Adipocyte (in vitro differentiated cells): ENCODE measurements around the gene VPS26A.

Experiments used
- DNase-seq: peaks from one replicate; pipeline ENCODE4 v3.0.0-alpha.2; 2015; ENCODE audit warnings: low read depth
- H3K27me3 ChIP-seq: replicated peaks from 2 replicates; pipeline ENCODE4 v1.7.0; 2013; ENCODE audit warnings: mild to moderate bottlenecking, low read length, moderate library complexity; ENCODE audit not compliant: control insufficient read depth, insufficient read depth
- H3K36me3 ChIP-seq: 2 replicates; pipeline ENCODE4 v1.7.0; 2013; ENCODE audit warnings: low read length, mild to moderate bottlenecking, moderate library complexity; ENCODE audit not compliant: control insufficient read depth, insufficient read depth, severe bottlenecking
- H3K4me1 ChIP-seq: 2 replicates; pipeline ENCODE4 v1.7.0; 2013; ENCODE audit warnings: mild to moderate bottlenecking, low read length, moderate library complexity; ENCODE audit not compliant: control insufficient read depth, insufficient read depth
- H3K4me3 ChIP-seq: 2 replicates; pipeline ENCODE4 v1.7.0; 2013; ENCODE audit warnings: mild to moderate bottlenecking, low read length, moderate library complexity
- H3K9ac ChIP-seq: 2 replicates; pipeline ENCODE4 v1.7.0; 2013; ENCODE audit warnings: mild to moderate bottlenecking, low read length, moderate library complexity
- H3K9me3 ChIP-seq: 2 replicates; pipeline ENCODE4 v1.7.0; 2013; ENCODE audit warnings: mild to moderate bottlenecking, low read length, moderate library complexity; ENCODE audit not compliant: control insufficient read depth

The VPS26A gene

DNA sequence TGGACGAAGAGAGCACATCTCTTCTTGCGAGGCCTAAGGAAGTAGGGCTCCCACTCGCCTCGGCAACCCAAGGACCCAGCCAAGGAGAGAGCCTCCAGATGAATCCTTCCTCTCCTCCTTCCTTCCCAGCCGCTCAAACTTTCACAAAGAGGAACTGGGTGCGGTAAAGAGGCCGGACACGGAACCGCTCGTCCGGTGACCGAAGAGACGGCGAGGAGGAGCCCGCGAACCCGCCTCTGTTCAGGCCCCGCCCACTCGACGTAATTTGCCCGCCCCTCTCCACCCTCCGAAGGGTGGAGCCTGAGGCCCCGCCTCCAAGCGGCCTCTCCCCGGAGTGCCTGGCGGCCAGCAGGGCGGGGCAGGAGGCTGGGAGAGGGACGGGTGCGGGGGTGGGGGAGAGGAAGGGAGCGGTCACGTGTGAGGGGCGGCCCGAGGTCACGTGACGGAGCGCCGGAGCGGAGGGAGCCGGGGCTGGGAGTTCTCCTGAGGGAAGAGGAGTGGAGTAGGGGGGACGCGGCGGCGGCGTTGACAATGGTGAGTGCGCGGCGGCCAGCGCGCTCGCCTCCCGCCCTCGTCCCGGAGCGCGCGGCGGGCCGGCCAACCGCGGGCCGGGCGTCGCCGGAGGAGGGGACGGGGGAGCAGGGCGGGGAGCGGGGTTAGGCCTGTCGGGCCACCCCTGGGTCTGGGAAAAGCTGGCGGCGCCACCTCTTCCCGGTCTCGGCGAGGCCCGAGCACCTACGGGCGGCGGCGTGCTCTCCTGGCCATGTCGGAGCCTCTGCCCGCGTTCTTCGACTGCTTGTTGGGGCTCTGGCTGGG, at the start of gene VPS26A:
Gene VPS26A (plus strand): TSS at position 432 of the 816 bp plus-strand sequence. CDS start 100 bp downstream, at position 532.
- no peaks in the 10 kb centered on the region for H3K9me3 ChIP-seq
- peak; percentile 100 for DNase-seq
- no peaks in the 10 kb centered on the region for H3K36me3 ChIP-seq
- H3K9ac ChIP-seq, result peak within 1 kb of the TSS; percentile 97
- H3K27me3 ChIP-seq, result no peaks in the 10 kb centered on the region
- H3K4me3 ChIP-seq, result peak within 1 kb of the TSS; percentile 98
- H3K4me1 ChIP-seq, result peaks cover 28% of the 10 kb centered on the region

DNA sequence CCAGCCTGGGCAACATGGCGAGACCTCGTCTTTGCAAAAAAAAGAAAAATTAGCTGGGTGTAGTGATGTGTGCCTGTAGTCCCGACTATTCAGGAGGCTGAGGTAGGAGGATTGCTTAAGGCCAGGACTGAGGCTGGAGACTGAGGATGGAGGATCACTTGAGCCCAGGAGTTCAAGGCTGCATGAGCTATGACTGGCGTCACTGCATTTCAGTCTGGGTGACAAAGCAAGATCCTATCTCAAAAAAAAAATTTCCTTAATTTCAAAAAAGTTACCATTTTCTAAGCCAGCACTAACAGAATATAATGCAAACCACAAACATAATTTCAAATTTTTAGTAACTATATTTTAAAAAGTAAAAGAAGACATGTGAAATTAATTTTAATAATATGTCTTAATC, 49.4 kb upstream of the VPS26A start:
- peaks cover 5% of the 10 kb centered on the region for H3K4me1 ChIP-seq
- no peak overlapping the region for H3K4me3 ChIP-seq
- H3K27me3 ChIP-seq, result no peaks in the 10 kb centered on the region
- no peaks in the 10 kb centered on the region for H3K9me3 ChIP-seq
- H3K36me3 ChIP-seq, result no peaks in the 10 kb centered on the region
- H3K9ac ChIP-seq, result no peak overlapping the region
- DNase-seq, result no peak

DNA sequence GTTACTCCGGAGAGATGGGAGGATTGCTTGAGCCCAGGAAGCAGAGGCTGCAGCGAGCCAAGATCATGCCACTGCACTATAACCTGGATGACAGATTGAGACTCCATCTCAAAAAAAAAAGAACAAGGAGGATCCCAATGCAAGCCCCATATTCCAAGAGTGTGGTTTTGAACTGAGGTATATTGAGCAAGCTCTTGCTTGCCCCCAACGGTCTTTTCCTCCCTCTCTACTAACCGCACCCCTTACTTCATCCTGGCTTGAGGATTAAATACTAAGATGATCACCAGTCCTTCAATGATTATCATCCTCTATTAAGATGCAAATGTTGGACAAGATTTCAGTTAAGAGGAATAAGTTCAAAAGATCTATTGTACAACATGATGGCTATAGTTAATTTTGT, 48.5 kb upstream of the VPS26A start:
- no peak for DNase-seq
- H3K4me3 ChIP-seq, result no peak overlapping the region
- no peaks in the 10 kb centered on the region for H3K4me1 ChIP-seq
- H3K9ac ChIP-seq, result no peak overlapping the region
- H3K9me3 ChIP-seq, result no peaks in the 10 kb centered on the region
- H3K36me3 ChIP-seq, result no peaks in the 10 kb centered on the region
- no peaks in the 10 kb centered on the region for H3K27me3 ChIP-seq

DNA sequence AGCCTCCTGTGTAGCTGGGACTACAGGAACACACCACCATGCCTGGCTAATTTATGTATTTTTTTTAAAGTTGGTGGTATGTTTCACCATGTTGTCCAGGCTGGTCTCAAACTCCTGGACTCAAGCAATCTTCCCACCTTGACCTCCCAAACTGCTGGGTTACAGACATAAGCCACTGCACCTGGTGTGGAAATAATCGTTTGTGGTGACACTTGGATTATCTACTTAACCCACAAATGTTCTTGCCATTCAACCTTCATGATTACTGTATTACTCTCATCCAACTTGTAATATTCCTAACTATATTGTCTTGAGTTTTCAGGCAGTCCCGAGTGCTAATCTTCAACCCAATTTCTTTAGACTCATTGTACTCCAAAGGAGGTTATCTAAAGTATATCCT, 45.7 kb upstream of the VPS26A start:
- DNase-seq, result no peak

DNA sequence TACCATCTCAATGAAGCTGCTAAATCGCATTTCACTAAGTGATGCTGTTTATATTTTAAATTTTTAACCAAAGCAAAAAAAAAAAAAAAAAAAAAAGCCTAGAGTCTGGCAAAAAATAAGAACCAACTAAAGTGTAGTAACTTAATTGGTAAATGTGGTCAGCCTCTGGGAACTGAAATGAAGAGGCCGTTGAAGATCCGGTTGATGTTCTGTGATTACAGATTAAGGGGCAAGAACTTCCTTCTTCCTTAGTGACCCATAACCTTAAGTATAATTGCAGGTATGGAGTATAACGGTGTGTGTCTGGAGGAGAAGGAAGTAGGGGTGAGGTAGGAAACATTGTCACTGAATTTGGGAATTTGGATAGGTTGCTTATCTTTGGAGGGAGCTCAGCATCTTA, 43.8 kb upstream of the VPS26A start:
- no peak for DNase-seq
- H3K4me1 ChIP-seq, result no peaks in the 10 kb centered on the region
- H3K27me3 ChIP-seq, result no peaks in the 10 kb centered on the region
- H3K4me3 ChIP-seq, result no peak overlapping the region
- no peak overlapping the region for H3K9ac ChIP-seq
- no peaks in the 10 kb centered on the region for H3K9me3 ChIP-seq
- H3K36me3 ChIP-seq, result no peaks in the 10 kb centered on the region

More for the DNA sequence above, 45.7 kb upstream of the VPS26A start:
- Histone ChIP-seq H3K4me3 (no peak overlapping the region), H3K27me3 (no peaks in the 10 kb centered on the region), H3K36me3 (no peaks in the 10 kb centered on the region), H3K4me1 (no peaks in the 10 kb centered on the region), H3K9ac (no peak overlapping the region), H3K9me3 (no peaks in the 10 kb centered on the region)

DNA sequence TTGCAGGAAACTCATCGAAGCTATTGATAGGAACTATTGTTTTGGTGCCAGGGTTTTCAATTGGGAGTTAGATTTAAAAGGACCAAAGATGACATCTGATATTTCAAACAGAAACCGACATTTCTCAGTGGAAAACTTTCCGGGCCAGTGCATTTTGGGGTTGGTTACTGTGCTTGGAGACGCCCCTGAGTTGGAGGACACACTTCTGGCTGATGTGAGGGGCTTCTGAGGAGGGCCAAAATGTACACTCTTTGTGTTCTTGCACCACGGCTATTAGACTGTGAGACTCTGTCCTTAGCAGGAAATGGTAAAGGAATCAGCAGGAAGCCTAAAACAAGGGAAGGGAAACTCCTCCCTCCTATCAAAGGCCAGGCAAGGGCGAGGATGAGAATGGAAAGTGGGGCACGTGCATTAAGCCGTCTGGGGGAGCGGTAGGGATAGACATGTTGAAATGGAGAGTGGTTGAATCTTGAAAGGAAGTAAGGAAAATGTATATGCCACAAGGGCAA, 37.9 kb upstream of the VPS26A start:
- DNase-seq, result no peak
- Histone ChIP-seq H3K9ac (peak overlapping the region; percentile 62), H3K4me3 (peak overlapping the region; percentile 37), H3K36me3 (no peaks in the 10 kb centered on the region), H3K27me3 (no peaks in the 10 kb centered on the region), H3K4me1 (peaks cover 20% of the 10 kb centered on the region), H3K9me3 (no peaks in the 10 kb centered on the region)

DNA sequence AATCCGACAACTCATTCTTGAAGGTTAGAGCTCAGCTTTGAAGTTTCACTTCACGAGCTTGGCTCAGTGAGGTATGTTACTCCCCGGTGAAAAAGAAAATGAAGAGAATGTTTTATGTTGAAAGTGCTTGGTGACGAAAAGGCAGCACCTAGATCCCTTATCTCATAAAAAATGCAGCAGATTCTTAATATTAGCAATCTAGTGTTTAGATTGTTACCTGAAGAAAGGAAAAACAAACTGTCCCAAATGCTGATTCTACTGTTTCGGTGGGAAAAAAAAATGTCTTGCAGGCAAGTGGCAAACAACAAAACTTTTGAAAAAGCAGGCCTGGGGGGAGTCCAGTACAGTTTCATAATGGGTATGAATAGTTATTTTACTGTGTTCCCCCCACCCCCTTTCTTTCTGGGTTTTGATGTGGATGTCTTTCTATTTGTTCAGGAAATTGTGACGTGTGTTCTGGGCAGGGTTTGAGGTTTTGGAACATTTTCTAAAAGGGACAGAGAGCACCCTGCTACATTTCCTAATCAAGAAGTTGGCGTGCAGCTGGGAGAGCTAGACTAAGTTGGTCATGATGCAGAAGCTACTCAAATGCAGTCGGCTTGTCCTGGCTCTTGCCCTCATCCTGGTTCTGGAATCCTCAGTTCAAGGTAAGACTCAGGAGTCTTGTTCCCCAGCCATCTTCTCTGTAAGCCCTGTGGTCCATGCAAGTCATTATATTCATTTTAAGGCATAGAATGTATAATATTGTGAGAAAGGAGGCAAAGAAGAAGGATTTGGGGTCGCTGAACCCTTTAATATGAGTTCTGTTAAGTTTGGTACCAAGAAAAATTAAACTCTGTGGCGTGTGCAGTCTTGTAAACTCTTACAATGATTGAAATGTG, 36.1 kb upstream of the VPS26A start, which contains the start of gene SRGN:
Gene SRGN (plus strand): TSS at position 514 of the 881 bp plus-strand sequence. CDS start 55 bp downstream, at position 569.
- H3K9ac ChIP-seq, result peak within 1 kb of the TSS; percentile 81
- DNase-seq, result peak; percentile 85
- no peaks in the 10 kb centered on the region for H3K36me3 ChIP-seq
- H3K27me3 ChIP-seq, result no peaks in the 10 kb centered on the region
- no peaks in the 10 kb centered on the region for H3K9me3 ChIP-seq
- peaks cover 21% of the 10 kb centered on the region for H3K4me1 ChIP-seq
- H3K4me3 ChIP-seq, result peak within 1 kb of the TSS; percentile 73

DNA sequence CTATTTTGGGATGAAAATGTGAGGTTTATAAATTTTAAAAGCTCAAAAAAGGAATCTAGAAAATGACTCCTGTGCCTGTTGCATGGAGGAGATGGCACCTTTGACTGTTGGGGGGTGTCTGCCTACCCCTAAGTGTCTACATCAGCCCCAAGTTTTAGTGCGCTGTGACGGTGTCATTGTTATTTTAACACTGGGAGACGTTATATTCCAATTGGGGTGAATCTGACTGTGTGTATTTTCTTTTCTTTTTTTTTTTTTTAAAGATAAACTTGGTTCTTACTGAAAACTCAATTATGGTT, 35.6 kb upstream of the VPS26A start:
- H3K36me3 ChIP-seq, result no peaks in the 10 kb centered on the region
- no peaks in the 10 kb centered on the region for H3K9me3 ChIP-seq
- peak overlapping the region; percentile 55 for H3K4me3 ChIP-seq
- H3K27me3 ChIP-seq, result no peaks in the 10 kb centered on the region
- peaks cover 24% of the 10 kb centered on the region for H3K4me1 ChIP-seq
- peak; percentile 31 for DNase-seq
- H3K9ac ChIP-seq, result no peak overlapping the region

DNA sequence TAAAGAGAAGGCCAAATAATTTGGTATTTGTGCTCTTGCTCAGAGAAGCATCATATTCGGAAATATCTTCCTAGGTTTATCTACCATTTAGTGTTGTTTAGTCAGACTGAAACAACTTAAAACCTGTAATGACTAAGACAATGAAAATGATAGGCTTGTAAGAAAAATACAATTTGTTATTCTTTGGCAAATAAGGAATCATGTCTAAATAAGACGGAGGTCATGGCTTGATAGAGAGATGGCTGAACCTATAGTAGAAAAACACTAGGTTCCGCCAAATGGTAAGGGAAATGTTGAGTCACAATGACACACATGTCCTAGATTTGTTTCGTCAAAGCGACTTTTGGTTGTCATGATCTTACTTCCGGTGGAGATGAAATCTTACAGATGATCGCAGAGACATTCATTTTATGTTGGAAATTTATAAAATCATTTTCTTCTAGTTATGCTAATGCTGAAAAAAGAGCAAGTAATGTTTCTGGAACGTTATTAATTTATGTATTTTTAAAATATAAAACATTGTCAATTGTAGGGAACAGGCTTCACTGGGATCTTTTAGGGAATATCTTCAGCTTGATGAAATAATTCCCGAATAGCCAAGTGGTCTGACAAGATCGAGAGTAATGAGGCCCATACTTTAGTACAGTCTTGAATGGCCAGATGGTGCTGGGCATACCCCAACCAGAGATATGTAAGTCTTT, 35.0 kb upstream of the VPS26A start:
- peak; percentile 84 for DNase-seq
- Histone ChIP-seq H3K27me3 (no peaks in the 10 kb centered on the region), H3K9me3 (no peaks in the 10 kb centered on the region), H3K9ac (no peak overlapping the region), H3K4me3 (peak overlapping the region; percentile 55), H3K4me1 (peaks cover 24% of the 10 kb centered on the region), H3K36me3 (no peaks in the 10 kb centered on the region)

DNA sequence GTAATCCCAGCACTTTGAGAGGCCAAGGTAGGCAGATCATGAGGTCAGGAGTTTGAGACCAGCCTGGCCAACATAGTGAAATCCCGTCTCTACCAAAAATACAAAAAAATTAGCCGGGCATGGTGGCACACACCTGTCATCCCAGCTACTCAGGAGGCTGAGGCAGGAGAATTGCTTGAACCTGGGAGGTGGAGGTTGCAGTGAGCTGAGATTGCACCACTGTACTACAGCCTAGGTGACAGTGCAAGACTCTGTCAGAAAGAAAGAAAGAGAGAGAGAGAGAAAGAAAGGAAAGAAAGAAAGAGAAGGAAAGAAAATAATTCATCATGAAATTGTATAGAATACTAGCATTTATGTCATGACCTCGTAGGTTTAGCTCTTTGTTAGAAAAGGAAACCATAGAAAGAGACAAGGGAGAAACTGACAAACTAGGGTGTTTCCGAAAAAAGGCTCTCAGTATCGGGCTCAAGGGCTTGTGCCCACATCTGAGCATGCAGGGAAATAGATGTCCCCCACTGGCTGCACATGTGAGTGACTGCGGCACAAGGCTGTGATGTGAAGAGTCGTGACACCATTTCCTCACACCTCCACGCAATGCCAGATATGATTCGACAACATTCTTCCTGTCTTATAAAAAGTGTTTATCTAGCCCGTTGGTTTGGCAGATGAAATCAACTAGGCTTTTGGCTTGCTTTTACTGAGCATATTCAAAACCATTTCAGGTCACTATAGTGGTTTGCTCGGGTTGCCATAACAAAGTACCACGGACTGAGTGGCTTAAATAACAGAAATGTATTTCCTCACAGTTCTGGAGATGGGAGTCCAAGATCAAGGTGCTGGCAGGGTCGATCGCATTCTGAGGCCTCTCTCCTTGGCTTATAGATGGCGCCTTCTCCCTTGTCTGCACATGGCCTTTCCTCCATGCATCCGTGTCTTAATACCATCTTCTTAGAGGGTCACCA, 34.1 kb upstream of the VPS26A start:
- no peak for DNase-seq

More for the DNA sequence above, 34.1 kb upstream of the VPS26A start:
- H3K4me1 ChIP-seq, result peaks cover 24% of the 10 kb centered on the region
- no peaks in the 10 kb centered on the region for H3K36me3 ChIP-seq
- H3K9me3 ChIP-seq, result no peaks in the 10 kb centered on the region
- no peak overlapping the region for H3K4me3 ChIP-seq
- H3K27me3 ChIP-seq, result no peaks in the 10 kb centered on the region
- no peak overlapping the region for H3K9ac ChIP-seq
